NCI-H1930 (cell line): ENCODE data around the gene DYRK2.

Experiments used
- DNase-seq, 2 experiments: peaks; one replicate each; lab custom pipeline; 2025; lab: John Stamatoyannopoulos, UW

Gene DYRK2

GRCh38 chr12:67704071-67704470 is 55.5 kb downstream of the DYRK2 start:
- no peak for DNase-seq

- DNase-seq = no peak
Observed at GRCh38 chr12:67705394-67706370, 57.1 kb downstream of the DYRK2 start.

- DNase-seq = no peak
Observed at GRCh38 chr12:67709367-67709954, 60.9 kb downstream of the DYRK2 start.

GRCh38 chr12:67710582-67710981 is 62.0 kb downstream of the DYRK2 start:
- DNase-seq = no peak

GRCh38 chr12:67712011-67712410 is 63.5 kb downstream of the DYRK2 start:
- no peak for DNase-seq

GRCh38 chr12:67714648-67715047 is 66.1 kb downstream of the DYRK2 start:
- peak in 1 of 2 experiments; percentile 44 for DNase-seq
